GM06990 (cell line): ENCODE data around the gene CFAP52.
A peak's percentile ranks its signal among the peaks of the same experiment; 100 is the strongest.
"Not testable (repeated sequence)": the region's sequence is repeated elsewhere in the genome, so short reads cannot be mapped to it uniquely, and the experiment has no call there.

Experiments used
- DNase-seq: peaks from one replicate; pipeline ENCODE4 v3.0.0-alpha.2; 2011; ENCODE audit not compliant: insufficient read length; ENCODE audit errors: extremely low read depth
- H3K27me3 ChIP-seq: replicated peaks from 2 replicates; pipeline ENCODE4 v1.6.0; 2011; ENCODE audit warnings: low read length; ENCODE audit not compliant: control insufficient read depth, insufficient read depth
- H3K36me3 ChIP-seq: 2 replicates; pipeline ENCODE4 v1.5.1; 2011; ENCODE audit warnings: low read length; ENCODE audit not compliant: control insufficient read depth, insufficient read depth
- H3K4me3 ChIP-seq: replicated peaks from 2 replicates; pipeline ENCODE4 v1.5.1; 2011; ENCODE audit warnings: low read depth, mild to moderate bottlenecking, control low read depth, low read length
- CTCF ChIP-seq: IDR thresholded peaks from 2 replicates; pipeline ENCODE4 v1.5.1; 2011; ENCODE audit warnings: low read length, control low read depth, mild to moderate bottlenecking, inconsistent platforms; ENCODE audit not compliant: insufficient read depth, poor library complexity, severe bottlenecking

CFAP52 gene

GRCh38 chr17:9575381-9576101 is 901 bp upstream of the CFAP52 start, which contains the start of gene STX8:
STX8 (minus strand) TSS chr17:9575820; CDS start chr17:9575808, 12 bp downstream.
- TF ChIP-seq CTCF = no peak
- H3K4me3 ChIP-seq = peak within 1 kb of the TSS; percentile 98
- no peaks in the 10 kb centered on the region for H3K27me3 ChIP-seq
- peak; percentile 92 for DNase-seq
- H3K36me3 ChIP-seq = no peaks in the 10 kb centered on the region

GRCh38 chr17:9577373-9577709 is 899 bp downstream of the CFAP52 start:
- DNase-seq = no peak
- no peaks in the 10 kb centered on the region for H3K36me3 ChIP-seq
- no peak for TF ChIP-seq CTCF
- no peaks in the 10 kb centered on the region for H3K27me3 ChIP-seq
- H3K4me3 ChIP-seq = no peak overlapping the region

- no peaks in the 10 kb centered on the region for H3K27me3 ChIP-seq
- DNase-seq = no peak
- H3K4me3 ChIP-seq = no peak overlapping the region
- H3K36me3 ChIP-seq = no peaks in the 10 kb centered on the region
- no peak for TF ChIP-seq CTCF
These were observed 11.7 kb downstream of the CFAP52 start for GRCh38 chr17:9587969-9588656.

GRCh38 chr17:9594065-9594464 is 17.6 kb downstream of the CFAP52 start:
- Histone ChIP-seq H3K36me3 (no peaks in the 10 kb centered on the region), H3K27me3 (no peaks in the 10 kb centered on the region), H3K4me3 (no peak overlapping the region)
- no peak for TF ChIP-seq CTCF
- no peak for DNase-seq

- H3K36me3 ChIP-seq, H3K27me3 ChIP-seq, H3K4me3 ChIP-seq, DNase-seq: not testable (repeated sequence)
These were observed 21.2 kb downstream of the CFAP52 start for GRCh38 chr17:9597638-9598037.

GRCh38 chr17:9598661-9599060 is 22.2 kb downstream of the CFAP52 start:
- Histone ChIP-seq H3K27me3 (no peaks in the 10 kb centered on the region), H3K36me3 (no peaks in the 10 kb centered on the region), H3K4me3 (no peak overlapping the region)
- TF ChIP-seq CTCF = no peak
- DNase-seq = no peak

GRCh38 chr17:9604583-9604982 is 28.1 kb downstream of the CFAP52 start:
- DNase-seq, H3K27me3 ChIP-seq, H3K36me3 ChIP-seq, H3K4me3 ChIP-seq: not testable (repeated sequence)
